ENCODE measurements around the gene SCN8A.
"Not testable (repeated sequence)": the region's sequence is repeated elsewhere in the genome, so short reads cannot be mapped to it uniquely, and the experiment has no call there.

The SCN8A gene

DNA sequence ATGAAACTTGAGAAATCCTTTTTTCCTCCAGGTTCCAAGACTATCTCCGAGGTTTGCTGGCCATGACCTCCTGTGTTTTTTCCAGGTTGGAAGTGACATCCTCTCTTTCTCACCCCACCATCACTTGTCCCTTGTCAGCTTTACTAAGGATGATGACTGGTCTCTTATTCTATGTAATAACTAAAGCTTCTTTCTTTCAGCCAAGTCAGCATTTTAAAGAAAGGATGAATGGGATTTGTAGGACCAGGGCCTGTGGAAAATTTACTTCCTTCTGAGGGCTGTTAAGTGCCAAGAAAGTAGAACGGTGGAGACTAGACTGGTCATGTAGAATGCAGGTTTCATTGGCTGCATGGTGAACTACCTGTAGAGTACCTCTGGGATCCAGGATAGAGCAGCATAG is 183.9 kb downstream of the SCN8A start:
- DNase-seq = no peak

- DNase-seq = no peak
Observed at GRCh38 chr12:51777457-51777856, 186.4 kb downstream of the SCN8A start.

DNA sequence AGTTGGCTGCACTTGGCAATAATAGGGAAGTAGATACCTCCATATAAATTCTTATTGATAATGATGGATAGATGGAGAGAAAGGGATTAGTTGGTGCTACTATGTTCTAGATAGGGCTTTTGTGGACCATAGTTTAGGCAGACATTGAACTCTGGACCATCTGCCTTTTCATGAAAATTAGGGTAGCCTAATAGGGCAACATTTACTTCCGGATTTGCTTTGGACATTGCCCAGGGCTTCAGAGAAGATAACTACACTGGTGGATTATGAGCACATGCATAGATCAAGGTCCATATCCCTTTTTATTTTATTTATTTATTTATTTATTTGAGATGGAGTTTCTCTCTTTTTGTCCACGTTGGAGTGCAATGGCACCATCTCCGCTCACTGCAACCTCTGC is 186.9 kb downstream of the SCN8A start:
- DNase-seq = no peak

DNA sequence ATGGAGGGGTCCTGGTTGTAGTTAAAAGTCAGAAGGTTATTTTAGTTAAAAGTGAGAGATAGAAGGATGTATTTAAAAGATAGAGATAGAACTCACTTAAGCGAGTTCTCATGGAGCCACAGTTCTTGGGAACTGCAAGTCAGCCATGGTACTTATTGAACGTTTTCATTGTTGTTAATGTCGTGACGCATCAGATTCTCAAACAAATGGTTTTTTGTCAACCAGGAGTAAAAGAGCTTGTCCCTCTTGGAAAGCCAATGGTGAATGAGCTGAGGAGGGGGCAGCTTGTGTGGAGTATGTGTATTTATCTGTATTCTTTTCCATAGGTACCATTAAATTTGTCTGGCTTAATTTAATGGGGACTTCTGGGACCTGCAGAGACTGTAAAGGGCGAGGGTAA is 188.8 kb downstream of the SCN8A start:
- no peak for DNase-seq

DNA sequence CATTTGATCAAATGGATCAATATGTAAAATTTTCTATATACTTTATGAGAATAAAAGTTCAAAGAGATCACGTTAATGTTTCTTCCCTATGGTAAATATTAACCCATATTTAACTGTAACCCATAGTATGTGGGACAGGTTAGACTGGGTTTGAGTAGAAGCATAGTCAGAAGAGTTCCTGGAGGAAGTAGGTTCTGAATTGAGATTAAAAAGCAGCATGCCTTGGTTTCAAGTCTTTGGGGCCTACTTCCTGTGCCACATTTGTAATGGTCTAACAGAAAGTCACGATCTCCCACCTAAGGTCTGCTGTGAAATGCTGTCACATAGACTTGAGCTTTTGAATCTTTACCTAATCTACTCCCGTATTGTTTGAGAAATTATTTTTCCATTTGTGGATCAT is 193.7 kb downstream of the SCN8A start:
- no peak for DNase-seq

GRCh38 chr12:51785906-51786305 is 194.9 kb downstream of the SCN8A start:
- DNase-seq = no peak

DNA sequence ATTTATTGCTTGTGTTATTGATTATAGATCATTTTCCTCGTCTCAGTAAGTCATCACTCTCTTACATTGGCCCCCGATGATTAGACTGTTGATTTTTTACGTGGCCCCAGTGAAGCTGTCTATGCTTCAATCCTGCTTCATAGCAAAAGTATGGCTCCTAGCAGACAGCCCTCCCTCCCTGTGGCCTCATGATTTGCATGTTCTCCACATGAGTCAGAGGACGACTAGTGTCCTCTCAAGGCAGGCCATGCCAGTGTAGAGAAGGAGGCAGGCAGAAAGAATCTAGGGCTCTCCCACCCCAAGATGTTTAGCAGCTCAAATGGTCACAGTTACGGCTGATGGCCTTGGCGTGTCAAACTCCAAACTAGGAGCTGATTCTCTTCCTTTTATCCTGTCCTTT is 197.8 kb downstream of the SCN8A start:
- DNase-seq = no peak

DNA sequence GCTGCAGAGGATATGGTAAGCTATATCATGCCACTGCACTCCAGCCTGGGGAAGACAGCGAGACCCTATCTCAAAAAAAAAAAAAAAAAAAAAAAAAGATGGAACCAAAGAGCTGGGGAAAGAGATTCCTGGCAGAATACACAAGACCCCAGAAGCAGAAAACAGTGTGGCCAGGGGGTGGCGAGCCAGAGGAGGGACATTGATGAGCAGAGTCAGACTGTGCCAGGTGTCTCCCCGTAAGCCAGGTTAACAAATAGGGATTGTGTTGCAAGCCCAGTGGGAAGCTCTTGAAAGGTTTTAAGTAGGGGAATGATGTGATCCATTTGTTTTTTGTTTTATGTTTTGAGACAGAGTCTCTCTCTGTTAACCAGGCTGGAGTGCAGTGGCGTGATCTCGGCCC is 201.4 kb downstream of the SCN8A start:
- no peak for DNase-seq

GRCh38 chr12:51793201-51793600 is 202.2 kb downstream of the SCN8A start:
- no peak for DNase-seq

DNA sequence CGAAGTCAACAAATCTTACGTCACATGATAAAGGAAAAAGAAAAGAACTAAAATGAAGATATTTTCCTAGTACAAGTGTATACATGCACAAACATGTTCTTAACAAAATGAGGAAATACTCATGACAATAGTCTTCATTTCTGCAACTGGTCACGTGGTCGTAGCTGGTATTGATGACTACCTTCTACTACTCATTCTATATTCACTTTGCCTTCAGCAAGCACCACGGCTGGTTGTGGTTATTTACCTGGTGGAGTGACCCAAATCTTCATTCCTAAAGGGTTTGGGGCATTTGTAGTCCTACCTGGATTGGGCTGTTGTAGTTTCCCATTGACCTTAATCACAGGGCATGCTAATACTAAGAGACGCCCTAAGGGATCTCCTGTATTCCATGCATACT is 206.3 kb downstream of the SCN8A start:
- no peak for DNase-seq

DNA sequence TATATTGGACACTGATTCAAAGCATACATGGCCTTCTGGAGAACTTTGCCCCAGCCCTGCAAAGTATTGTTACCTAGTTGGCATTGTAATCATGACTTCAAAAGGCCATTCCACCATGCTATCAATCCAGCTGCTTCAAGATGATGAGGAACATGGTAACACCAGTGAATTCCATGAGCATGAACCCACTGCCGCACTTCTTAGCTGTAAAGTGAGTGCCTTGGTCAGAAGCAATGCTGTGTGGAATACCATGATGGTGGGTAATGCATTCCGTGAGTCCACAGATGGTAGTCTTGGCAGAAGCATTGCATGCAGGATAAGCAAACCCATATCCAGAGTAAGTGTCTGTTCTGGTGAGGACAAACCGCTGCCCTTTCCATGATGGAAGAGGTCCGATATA is 207.0 kb downstream of the SCN8A start:
- not testable (repeated sequence) for DNase-seq

GRCh38 chr12:51798501-51798900 is 207.5 kb downstream of the SCN8A start:
- no peak for DNase-seq

DNA sequence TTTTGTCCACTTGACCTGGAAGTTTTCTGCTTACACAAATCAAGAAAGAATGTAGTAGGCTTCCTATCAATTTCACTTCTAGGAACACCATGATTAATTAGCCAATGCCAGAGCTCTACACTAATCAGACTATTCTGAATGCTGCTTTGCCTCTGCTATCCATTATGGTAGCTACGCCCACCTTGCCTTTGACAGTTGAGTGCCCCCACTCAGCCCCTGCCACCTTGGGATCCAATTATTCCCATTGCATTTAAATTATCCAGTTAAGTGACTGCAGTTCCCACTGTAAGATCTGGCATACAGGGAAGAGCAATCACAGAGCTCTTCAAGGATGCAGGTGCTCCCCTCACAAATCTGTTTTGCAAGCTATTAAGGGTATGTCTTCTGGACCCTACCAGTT is 210.0 kb downstream of the SCN8A start:
- no peak for DNase-seq

DNA sequence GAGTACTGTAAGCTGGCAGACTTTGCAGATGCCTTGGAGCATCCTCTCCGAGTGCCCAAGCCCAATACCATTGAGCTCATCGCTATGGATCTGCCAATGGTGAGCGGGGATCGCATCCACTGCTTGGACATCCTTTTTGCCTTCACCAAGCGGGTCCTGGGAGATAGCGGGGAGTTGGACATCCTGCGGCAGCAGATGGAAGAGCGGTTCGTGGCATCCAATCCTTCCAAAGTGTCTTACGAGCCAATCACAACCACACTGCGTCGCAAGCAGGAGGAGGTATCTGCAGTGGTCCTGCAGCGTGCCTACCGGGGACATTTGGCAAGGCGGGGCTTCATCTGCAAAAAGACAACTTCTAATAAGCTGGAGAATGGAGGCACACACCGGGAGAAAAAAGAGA is 215.9 kb downstream of the SCN8A start:
- DNase-seq = no peak

DNA sequence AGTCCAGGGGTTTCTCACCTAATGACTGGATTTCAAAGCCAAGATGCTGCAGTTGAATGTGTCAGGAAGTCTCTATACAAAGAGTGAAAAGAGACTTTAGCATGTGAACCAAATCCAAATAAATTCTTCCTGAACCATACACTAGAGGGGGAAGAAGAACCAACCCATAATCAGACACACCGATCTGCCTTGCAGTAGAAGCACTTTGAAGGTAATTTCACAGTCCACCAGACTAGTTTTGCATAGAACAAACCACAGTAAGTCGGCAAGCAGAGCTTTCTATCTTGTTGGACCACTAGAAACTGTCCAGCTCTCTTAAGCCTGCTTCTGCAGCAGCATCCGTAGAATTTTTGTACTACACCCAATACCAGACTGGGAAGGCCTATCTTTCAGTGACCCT is 218.2 kb downstream of the SCN8A start:
- DNase-seq = no peak

DNA sequence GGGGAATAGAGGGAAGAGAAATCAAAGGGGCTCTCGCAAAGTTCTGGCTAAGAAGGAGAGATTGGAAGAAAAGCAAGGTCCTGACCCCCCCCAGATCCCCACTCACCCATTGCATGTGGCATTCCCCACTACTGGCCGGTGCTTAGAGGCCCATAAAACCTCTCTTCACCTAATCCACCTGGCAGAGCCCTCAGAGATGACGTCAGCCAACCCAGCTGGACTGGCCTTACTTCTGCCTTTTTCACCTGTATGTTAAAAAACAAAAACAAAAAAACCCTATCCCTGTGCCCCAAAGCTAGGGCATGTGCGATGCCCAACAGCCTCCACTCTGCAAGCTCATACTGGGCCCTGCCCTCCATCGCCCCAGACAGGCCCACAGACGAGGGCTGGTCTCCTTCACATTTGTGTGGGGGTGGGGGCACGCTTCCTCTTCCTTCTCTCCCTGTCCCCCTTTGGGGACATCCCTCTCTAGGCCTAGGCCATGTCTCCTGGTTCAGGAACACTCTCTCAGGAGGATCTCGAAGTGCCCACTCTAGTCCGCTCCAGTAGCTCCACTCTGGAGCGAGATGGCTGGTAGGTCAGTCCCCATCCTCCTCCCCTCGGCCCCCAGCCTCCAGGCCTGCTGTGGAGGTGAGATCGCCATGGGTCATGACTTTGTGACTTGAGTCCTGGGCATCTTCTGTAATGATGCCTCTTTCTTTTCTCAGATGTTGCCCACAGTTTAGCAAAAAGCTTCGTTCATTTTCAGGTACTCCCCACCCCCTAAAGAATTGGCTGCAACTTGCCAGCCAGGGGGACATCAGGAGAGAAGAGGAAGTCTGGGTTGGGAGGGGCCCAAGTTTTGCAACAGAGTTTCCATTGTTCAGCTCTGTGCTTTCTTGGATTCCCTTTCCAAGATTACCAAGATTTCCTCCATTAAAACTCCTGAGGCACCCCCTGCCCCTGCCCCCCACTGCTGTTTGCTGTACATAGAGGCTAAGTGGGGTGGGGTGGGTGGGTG is 220.5 kb downstream of the SCN8A start:
- DNase-seq = no peak

DNA sequence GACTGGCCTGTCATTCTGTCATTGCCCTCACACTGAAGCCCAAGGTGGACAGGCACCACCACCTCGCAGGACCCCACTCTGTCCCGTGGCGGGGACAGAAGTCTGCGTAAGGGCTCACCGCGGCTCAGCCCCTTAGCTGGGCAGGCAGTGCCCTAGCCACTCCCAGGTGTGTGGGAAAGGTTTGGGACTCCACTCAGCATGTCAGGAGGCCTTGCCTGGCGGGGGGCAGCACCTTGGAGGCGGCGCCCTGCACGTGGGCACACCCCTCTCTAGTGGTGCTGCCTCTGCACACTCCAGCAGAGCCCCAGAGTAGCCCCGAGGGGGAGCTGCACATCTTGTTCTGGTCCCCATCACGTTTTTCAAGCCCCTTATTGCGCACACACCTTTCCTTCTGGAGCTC is 221.8 kb downstream of the SCN8A start:
- no peak for DNase-seq

- DNase-seq = no peak
Observed at GRCh38 chr12:51813931-51814310, 222.9 kb downstream of the SCN8A start.

GRCh38 chr12:51814311-51815088 is 223.5 kb downstream of the SCN8A start:
- DNase-seq = peak; percentile 56

- no peak for DNase-seq
Observed at GRCh38 chr12:51815571-51815970, 224.5 kb downstream of the SCN8A start.

- DNase-seq = no peak
Observed at GRCh38 chr12:51817027-51817953, 226.3 kb downstream of the SCN8A start.

- DNase-seq = no peak
Observed at GRCh38 chr12:51818086-51818485, 227.1 kb downstream of the SCN8A start.
